Measurements from ENCODE around the gene ZNF768. TPM values are rescaled to one million over a fixed set of nuclear protein-coding genes. Genes with fewer than 3 reads are reported as not detected.
"Not testable (repeated sequence)": the region's sequence is repeated elsewhere in the genome, so short reads cannot be mapped to it uniquely, and the experiment has no call there.

ZNF768 gene
- total and polyA plus RNA-seq, 2 donors: 17.7 to 50.6 TPM

DNA sequence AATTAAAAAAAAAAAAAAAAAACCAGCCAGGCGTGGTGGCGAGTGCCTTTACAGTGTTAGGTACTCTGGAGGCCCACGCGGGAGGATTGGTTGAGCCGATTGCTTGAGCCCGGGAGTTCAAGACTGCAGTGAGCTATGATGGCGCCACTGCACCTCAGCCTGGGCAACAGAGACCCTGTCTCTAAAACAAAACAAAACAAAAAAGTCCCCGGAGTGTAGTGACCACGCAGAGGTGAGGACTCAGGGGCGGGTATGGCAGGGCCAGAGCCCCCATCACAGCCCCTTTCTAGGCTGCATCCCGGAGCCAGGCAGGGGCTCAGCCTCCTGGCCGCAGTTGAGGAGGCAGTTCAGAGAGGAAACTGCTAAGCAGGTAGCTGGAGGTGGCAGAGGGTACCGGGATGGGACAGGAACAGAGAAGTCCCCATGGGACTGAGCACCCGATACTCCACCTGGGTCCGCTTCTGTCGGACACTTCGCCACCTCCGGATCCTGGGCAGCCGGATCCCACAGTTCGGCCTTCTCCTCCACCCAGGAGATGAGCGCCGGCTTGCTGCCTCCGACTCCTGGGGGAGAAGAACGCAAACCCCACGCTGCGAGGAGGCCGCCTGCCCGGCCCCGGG, 7.5 kb upstream of the ZNF768 start:
- WGBS: 17% methylated on average over 29 of the region's 29 CpGs
- Histone ChIP-seq H3K4me3 (ENCODE audit: low read depth, low read length) (peak overlapping the region; percentile 72), H3K27ac (ENCODE audit: low read depth) (peak overlapping the region; percentile 89), H3K36me3 (ENCODE audit: insufficient read depth) (no peaks in the 10 kb centered on the region), H3K4me1 (ENCODE audit: insufficient read depth) (peaks cover 4% of the 10 kb centered on the region)
- DNase-seq (ENCODE audit: extremely low spot score): no peak

- H3K4me3 ChIP-seq (ENCODE audit: low read depth, low read length): no peak overlapping the region
- DNase-seq (ENCODE audit: extremely low spot score): no peak
- no peaks in the 10 kb centered on the region for H3K36me3 ChIP-seq (ENCODE audit: insufficient read depth)
- WGBS: 69% methylated on average over 11 of the region's 11 CpGs
- H3K4me1 ChIP-seq (ENCODE audit: insufficient read depth): peaks cover 4% of the 10 kb centered on the region
- H3K27ac ChIP-seq (ENCODE audit: low read depth): no peak overlapping the region
Measured at GRCh38 chr16:30533146-30533522, 6.8 kb upstream of the ZNF768 start.

- no peaks in the 10 kb centered on the region for H3K36me3 ChIP-seq (ENCODE audit: insufficient read depth)
- 94% methylated on average over 57 of the region's 57 CpGs for WGBS
- H3K4me1 ChIP-seq (ENCODE audit: insufficient read depth): peaks cover 4% of the 10 kb centered on the region
- no peak for DNase-seq (ENCODE audit: extremely low spot score)
- no peak overlapping the region for H3K27ac ChIP-seq (ENCODE audit: low read depth)
- H3K4me3 ChIP-seq (ENCODE audit: low read depth, low read length): no peak overlapping the region
Measured at GRCh38 chr16:30532285-30533145, 6.1 kb upstream of the ZNF768 start.

DNA sequence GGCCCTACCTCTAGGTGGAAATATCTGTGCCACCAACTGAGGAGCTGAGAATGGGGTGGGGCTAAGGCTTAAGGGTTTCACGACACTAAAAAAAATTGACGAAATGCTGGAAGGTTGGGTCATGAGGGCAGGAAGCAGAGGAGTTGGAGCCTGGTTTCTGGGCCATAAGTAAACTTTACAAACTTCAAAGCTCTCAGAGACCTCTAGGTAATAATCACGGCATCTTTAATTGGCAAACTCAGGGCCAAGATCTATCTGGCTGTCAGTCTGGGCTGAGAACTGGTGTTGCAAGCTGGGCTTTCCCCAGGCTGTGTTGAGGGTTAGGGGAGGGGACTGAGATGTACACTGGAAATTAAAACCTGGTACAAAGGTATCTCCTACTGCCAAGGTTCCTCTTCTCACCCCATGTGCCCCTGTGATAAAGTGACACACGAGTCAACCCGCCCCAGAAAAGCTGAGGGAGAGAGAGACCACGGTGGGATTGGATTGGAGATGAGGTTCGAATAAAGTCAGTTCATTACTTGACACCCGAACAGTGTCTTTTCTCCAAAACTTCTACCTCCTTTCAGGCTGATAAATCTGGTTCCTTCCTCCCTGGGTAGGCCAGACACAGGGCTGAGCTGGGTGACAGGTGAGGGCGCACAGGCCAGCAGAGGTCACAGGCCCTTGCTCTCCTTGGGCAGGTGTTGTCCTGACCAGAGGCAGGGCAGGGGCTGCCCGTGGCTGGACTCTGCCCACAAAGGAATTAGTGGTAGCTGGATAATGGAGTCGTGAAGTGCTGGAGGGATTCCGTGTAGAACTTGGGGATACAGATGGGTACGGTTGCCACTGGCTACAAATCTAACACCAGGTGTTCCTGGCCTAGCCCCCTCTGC, 4.0 kb upstream of the ZNF768 start:
- no peaks in the 10 kb centered on the region for H3K36me3 ChIP-seq (ENCODE audit: insufficient read depth)
- no peak overlapping the region for H3K4me3 ChIP-seq (ENCODE audit: low read depth, low read length)
- peaks cover 4% of the 10 kb centered on the region for H3K4me1 ChIP-seq (ENCODE audit: insufficient read depth)
- no peak overlapping the region for H3K27ac ChIP-seq (ENCODE audit: low read depth)
- DNase-seq (ENCODE audit: extremely low spot score): no peak
- 81% methylated on average over 13 of the region's 13 CpGs for WGBS

DNA sequence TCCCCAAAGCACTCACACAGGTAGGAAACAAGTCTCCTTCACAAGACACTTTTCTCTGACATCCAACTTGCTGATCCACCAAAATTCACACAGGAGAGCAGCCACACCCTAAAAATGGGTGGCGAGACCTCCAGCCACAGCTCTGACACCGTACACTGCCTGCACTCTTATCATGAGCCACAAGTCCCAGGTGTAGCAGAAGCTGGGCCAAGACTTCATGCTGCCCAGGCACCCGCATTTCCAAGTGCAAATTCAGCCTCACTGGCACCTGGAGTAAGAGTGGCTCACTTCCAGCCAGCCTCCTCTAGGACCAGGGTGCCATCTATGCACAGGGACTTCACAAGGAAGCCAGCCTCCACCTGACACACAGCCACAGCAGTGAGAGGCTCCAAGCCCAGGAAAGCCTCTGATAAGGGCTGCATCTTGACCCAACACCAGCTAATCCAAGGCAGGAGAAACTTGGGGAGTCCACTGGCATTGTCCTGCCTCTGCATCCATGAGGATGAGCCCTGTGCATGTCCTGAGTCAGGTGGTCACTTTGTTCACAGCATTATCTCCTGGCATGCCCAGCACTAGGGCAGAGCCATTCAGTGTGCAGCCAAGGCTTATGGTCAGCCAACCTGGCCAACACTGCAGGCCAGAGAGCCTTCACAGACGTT, 2.6 kb upstream of the ZNF768 start:
- WGBS: 73% methylated on average over 4 of the region's 4 CpGs
- Histone ChIP-seq H3K27ac (ENCODE audit: low read depth) (no peak overlapping the region), H3K36me3 (ENCODE audit: insufficient read depth) (no peaks in the 10 kb centered on the region), H3K4me1 (ENCODE audit: insufficient read depth) (peaks cover 4% of the 10 kb centered on the region), H3K4me3 (ENCODE audit: low read depth, low read length) (no peak overlapping the region)
- DNase-seq (ENCODE audit: extremely low spot score): no peak

DNA sequence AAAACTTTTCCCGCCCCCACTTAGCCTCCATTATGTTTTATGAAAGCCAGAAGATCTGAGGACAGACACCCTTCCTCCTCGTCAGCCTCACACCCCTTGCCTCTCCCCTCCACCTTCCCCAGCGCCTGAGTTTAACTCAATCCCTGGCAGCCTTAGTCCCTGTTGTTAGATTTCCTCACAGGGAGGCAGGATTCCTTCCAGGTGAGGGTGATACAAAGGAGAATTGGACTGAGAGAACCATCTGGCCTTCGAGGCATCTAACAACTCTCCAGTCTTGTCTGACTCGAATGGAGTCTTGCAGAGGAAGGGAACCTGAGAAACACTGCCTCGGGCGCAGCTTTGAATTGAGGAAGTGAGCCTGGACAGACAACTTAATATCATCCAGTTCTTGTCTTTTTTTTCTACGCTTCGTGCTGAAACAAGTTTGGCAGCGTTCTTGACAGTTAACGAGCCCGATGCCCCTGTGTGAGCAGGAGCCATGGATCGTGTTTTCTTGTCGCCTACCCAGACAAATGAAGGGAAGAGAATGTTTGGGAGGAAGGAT, 1.3 kb upstream of the ZNF768 start:
- DNase-seq (ENCODE audit: extremely low spot score): peak; percentile 75
- 11% methylated on average over 14 of the region's 14 CpGs for WGBS
- Histone ChIP-seq H3K4me1 (ENCODE audit: insufficient read depth) (no peaks in the 10 kb centered on the region), H3K27ac (ENCODE audit: low read depth) (peak overlapping the region; percentile 90), H3K4me3 (ENCODE audit: low read depth, low read length) (no peak overlapping the region), H3K36me3 (ENCODE audit: insufficient read depth) (no peaks in the 10 kb centered on the region)

DNA sequence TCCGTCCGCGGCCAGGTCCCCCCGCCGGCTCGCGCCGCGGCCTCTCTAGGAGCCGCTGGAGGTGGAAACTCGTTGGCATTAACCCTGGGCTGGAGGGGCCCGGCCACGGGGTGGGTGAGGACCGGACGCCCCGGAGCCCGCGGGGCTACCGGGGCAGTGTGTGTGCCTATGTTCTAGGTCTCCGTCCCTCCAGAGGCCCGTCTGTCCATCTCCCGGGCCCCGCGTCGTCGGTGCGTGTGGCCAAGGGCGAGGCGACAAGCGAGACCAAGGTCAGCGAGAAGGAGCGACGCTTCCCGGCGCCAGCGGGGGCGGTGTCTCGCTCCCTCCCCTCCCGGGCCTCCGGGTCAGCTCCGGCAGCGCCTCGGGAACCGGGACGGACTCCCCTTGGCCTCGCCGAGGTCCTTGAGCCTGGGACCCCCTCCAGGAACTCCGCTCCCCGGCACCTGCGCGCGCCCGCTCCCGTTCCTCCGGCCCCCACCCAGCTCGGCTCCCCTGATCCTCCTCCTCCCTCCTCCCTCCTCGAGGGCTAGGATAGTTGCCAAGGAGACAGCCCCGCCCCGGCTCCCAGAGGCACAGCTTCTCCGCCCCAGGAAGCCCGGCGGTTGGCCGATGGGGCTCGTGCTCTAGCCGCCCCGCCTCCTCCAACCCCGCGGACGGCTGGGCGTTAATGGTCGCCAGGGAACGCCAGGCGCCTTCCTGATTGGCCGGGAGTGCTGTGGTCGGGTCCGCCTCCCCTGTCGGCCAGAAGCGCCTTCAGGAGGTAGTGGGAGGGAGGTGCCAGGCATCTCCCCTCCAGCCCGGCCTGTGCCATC, 663 bp upstream of the ZNF768 start:
- H3K4me3 ChIP-seq (ENCODE audit: low read depth, low read length): peak overlapping the region; percentile 62
- peak; percentile 97 for DNase-seq (ENCODE audit: extremely low spot score)
- no peaks in the 10 kb centered on the region for H3K4me1 ChIP-seq (ENCODE audit: insufficient read depth)
- no peaks in the 10 kb centered on the region for H3K36me3 ChIP-seq (ENCODE audit: insufficient read depth)
- peak overlapping the region; percentile 98 for H3K27ac ChIP-seq (ENCODE audit: low read depth)
- under 1% methylated on average over 79 of the region's 79 CpGs for WGBS

DNA sequence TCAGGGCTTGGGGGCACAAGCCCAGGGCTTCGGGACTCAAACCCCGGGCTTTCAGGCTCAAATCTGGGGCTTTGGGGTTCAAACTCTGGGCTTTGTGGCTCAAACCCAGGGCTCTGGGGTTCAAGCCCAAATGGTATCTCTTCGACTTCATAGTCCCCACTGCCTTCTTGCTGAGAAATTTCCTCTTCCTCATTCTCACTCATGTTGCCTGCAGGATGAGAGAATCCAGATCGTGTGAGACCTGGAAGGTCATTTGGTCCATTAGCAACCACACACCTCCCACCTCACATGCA, 576 bp downstream of the ZNF768 start:
- no peak for DNase-seq (ENCODE audit: extremely low spot score)
- 58% methylated on average over 4 of the region's 4 CpGs for WGBS
- Histone ChIP-seq H3K4me1 (ENCODE audit: insufficient read depth) (no peaks in the 10 kb centered on the region), H3K27ac (ENCODE audit: low read depth) (no peak overlapping the region), H3K4me3 (ENCODE audit: low read depth, low read length) (peak overlapping the region; percentile 62), H3K36me3 (ENCODE audit: insufficient read depth) (no peaks in the 10 kb centered on the region)

DNA sequence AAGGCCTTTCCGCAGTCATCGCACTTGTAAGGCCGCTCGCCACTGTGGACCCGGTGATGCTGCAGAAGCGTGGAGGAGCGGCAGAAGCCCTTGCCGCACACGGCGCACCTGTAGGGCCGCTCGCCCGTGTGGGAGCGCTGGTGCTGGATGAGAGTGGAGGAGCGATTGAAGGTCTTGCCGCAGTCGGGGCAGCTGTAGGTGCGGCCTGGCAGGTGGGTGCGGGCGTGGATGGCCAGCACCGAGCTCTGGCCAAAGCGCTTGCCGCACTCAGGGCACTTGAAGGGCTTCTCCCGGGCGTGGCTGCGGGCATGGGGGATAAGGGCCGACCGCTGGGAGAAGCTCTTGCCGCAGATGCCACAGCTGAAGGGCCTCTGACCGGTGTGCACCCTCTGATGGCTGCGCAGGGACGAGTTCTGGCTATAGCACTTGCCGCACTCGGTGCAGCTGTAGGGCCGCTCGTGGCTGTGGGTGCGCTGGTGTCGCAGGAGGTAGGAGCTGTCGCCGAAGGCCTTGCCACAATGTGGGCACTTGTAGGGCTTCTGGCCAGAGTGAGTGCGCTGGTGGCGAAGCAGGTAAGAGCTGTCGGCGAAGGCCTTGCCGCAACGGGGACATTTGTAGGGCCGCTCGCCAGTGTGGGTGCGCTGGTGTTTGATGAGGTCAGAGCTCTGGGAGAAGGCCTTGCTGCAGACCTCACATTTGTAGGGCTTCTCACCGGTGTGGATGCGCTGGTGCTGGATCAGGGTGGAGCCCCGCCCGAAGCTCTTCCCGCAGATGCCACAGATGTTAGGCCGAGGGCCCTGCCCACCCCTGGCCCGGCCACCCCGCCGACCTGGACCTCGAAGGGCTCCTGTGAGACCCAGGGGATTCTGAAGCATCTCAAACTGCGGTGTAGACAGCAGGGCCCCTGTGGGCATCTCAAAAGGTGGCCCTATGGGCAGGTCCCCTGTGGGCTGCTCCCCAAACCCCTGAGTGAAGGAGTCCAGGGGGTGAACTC, 1.5 kb downstream of the ZNF768 start:
- no peak overlapping the region for H3K27ac ChIP-seq (ENCODE audit: low read depth)
- H3K36me3 ChIP-seq (ENCODE audit: insufficient read depth): no peaks in the 10 kb centered on the region
- WGBS: 94% methylated on average over 60 of the region's 60 CpGs
- no peaks in the 10 kb centered on the region for H3K4me1 ChIP-seq (ENCODE audit: insufficient read depth)
- DNase-seq (ENCODE audit: extremely low spot score): no peak
- H3K4me3 ChIP-seq (ENCODE audit: low read depth, low read length): no peak overlapping the region

DNA sequence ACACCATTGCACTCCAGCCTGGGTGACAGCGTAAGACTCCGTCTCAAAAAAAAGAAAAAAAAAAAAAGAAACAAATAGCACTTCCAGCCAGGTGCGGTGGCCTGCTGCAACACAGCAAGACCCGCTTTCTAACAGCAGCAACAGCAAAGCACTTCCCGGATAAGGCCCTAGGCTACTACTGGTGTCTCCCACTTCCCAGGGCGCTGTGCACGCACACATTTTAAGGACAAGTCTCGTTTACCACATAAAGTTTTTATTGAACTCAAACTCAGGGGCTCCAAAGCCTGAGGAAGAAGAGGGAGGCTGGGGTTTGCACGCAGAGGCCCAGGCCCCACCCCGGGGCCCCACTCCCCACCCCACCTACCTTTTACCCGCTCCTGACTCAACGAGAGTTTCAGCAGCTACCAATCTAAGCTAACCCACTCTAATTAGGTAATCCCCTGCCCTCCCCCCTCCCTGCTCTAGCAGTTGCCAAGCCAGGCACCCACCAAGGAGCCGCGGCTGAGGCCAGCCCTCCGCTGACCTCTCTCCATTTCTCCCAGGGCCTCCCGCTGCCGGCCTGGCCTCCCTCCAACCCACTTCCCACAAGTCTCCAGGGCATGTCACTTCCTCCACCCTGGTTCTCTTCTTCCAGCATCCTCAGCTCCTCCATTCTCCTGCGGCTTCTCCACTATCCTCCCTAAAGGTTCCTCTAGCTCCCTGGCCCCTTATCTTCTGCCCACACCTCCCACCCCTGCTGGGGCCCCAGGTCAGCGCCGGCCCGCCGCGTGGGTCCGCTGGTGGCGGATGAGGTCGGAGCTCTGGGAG, 2.4 kb downstream of the ZNF768 start:
- 74% methylated on average over 26 of the region's 26 CpGs for WGBS
- no peaks in the 10 kb centered on the region for H3K36me3 ChIP-seq (ENCODE audit: insufficient read depth)
- no peak for DNase-seq (ENCODE audit: extremely low spot score)
- H3K4me3 ChIP-seq (ENCODE audit: low read depth, low read length): no peak overlapping the region
- H3K4me1 ChIP-seq (ENCODE audit: insufficient read depth): no peaks in the 10 kb centered on the region
- H3K27ac ChIP-seq (ENCODE audit: low read depth): no peak overlapping the region

- not testable (repeated sequence) for H3K36me3 ChIP-seq (ENCODE audit: insufficient read depth); H3K27ac ChIP-seq (ENCODE audit: low read depth); DNase-seq (ENCODE audit: extremely low spot score); H3K4me3 ChIP-seq (ENCODE audit: low read depth, low read length); H3K4me1 ChIP-seq (ENCODE audit: insufficient read depth)
- 89% methylated on average over 12 of the region's 12 CpGs for WGBS
Measured at GRCh38 chr16:30522702-30523463, 3.5 kb downstream of the ZNF768 start.

Data from urinary bladder (tissue), 4 donors.